Measurements from ENCODE around the gene TMCC1.
A peak's percentile ranks its signal among the peaks of the same experiment; 100 is the strongest.

The TMCC1 gene

GRCh38 chr3:129917423-129918007 is 24.0 kb upstream of the TMCC1 start:
- TF ChIP-seq GATA3 (IDR thresholded peaks at IDR 0.05; ENCODE audit: low read depth, low read length) (no peak), GATA2 (IDR thresholded peaks at IDR 0.05; ENCODE audit: low read depth, low read length) (no peak)

DNA sequence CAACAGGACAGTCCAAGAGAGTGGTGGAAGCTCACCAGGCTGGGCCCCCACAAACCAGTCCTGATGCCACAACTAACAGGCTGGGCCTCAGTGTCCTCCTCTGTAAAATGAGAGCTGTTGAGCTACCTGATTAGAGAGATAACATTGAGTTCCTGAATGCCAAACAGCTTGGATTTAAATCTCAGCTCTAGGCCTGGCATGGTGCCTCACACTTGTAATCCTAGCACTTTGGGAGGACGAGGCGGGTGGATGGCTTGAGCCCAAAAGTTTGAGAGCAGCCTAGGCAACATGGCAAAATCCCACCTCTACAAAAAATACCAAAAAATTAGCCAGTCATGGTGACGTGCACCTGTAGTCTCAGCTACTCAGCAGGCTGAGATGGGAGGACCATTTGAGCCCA is 20.1 kb upstream of the TMCC1 start:
- TF ChIP-seq GATA3 (IDR thresholded peaks at IDR 0.05; ENCODE audit: low read depth, low read length), result no peak
- TF ChIP-seq GATA2 (IDR thresholded peaks at IDR 0.05; ENCODE audit: low read depth, low read length), result no peak

DNA sequence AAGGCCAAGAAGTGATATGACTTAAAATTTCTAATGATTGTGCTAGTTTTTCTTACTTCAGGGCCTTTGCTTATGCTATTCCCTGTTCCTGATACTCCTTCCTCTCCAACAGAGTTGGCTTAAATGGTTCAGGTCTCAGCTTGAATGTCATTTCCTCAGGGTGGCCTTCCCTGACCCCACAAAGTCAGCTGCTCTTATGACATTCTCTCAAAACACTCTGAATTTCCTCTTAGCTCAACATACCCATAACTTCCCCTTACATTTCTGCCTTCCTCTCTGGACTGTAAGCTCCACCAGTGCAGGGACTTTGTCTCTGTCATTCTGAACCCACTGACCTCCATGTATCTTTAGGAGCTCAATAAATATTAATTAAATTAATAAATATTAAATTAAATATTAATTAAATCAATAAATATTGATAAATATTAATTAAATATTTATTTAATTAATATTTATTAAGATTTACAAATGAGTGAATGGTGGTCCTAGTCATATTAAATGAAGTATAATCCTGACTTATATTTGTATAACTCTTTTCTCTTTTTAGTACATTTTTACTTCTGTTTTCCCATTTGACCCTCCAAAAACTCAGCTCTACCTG is 17.9 kb upstream of the TMCC1 start:
- no peak for TF ChIP-seq GATA2 (IDR thresholded peaks at IDR 0.05; ENCODE audit: low read depth, low read length)

DNA sequence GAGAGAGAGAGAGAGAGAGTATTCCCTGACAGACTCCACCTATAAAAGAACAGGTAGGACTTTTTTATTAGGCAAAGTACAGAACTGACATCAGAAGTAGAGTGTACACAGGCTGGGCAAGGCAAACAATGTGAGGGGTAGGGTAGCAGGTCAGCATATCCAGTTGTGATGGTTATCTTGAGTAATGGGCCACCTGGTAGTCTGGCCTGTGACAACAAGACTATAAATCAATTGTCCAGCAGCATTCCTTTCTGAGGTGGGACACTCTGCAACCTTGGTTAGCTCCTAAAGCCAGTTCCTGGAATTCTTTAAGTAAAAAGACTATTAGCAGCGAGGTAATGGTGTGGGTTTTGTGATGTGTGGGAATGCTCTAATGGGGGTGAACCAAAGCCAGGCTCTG is 14.9 kb upstream of the TMCC1 start:
- TF ChIP-seq GATA3 (IDR thresholded peaks at IDR 0.05; ENCODE audit: low read depth, low read length), result no peak
- peak; percentile 77 for TF ChIP-seq GATA2 (IDR thresholded peaks at IDR 0.05; ENCODE audit: low read depth, low read length)

DNA sequence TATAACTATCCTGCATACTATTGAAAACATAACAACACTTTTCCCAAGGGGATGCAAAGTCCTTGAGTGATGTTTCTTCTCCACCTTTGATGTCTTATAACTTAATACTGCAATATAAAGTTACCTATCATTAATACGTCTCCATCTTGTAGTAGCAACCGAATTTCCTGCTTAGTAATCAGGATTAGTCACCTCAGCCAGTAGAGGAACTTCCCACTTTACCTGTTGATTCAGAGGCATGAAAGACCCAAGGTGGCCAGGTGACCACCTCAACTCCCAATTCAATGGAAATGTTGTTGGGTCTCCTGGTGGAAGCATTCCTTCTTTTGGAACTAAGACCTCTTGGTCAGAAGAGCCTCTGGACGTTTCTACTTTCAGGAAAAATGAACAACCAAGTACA is 3.5 kb upstream of the TMCC1 start:
- TF ChIP-seq GATA3 (IDR thresholded peaks at IDR 0.05; ENCODE audit: low read depth, low read length), result no peak
- no peak for TF ChIP-seq GATA2 (IDR thresholded peaks at IDR 0.05; ENCODE audit: low read depth, low read length)

DNA sequence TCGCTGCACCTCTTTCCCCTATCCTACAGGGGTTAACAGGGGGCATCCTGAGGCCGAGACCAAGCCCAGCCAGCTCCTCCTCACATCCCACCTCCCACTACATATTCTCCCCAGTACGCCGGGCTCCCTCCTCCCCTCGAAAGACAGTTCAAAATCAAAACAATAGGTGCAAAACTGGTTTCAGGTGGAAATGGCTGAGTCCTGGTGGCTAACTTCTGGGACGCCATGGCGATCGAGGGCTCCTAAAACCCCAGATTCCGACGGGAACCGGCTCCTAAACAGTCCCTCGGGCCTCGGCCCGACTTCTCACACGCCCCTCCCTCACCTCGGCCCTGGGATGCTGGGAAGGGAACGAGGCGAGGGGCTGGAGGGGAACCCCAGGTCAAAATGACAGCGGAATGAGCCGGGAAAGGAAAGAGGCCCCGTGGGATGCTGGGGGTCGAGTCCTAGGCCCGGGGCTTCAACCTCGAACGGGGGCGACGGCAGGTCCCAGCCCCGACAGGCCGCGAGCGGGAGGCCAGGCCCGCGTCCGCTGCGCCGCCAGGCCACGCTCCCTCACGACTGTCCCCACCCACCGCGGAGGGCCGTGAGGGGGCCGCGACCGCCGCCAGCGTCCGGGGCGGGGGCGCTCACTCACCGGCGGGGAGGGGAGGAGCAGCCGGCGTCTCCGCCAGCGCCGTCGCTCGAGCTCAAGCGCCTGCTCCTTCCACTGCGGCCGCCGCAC is 492 bp downstream of the TMCC1 start:
- TF ChIP-seq GATA3 (IDR thresholded peaks at IDR 0.05; ENCODE audit: low read depth, low read length) (no peak), GATA2 (IDR thresholded peaks at IDR 0.05; ENCODE audit: low read depth, low read length) (no peak)

DNA sequence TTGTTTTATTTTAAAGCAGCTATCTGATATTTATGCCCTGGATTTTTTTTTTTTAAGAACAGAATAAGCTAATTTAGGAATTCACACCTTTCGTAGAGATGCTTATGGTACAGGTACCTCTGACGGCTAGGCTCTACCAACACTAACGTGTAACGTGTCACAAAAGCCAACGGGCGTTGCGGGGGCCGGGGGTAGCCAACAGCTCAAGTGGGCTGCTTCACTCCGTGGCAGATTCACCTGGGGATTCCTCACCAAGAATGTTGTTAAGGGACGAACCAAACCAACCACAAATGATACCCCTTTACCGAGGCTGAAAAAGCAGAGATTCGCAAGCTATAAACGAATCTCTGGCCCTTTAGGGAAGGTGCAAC is 1.0 kb downstream of the TMCC1 start:
- TF ChIP-seq GATA3 (IDR thresholded peaks at IDR 0.05; ENCODE audit: low read depth, low read length), result no peak
- TF ChIP-seq GATA2 (IDR thresholded peaks at IDR 0.05; ENCODE audit: low read depth, low read length), result no peak

- TF ChIP-seq GATA2 (IDR thresholded peaks at IDR 0.05; ENCODE audit: low read depth, low read length) (no peak), GATA3 (IDR thresholded peaks at IDR 0.05; ENCODE audit: low read depth, low read length) (no peak)
These were observed 2.6 kb downstream of the TMCC1 start for GRCh38 chr3:129890891-129891290.

GRCh38 chr3:129890125-129890524 is 3.4 kb downstream of the TMCC1 start:
- TF ChIP-seq GATA2 (IDR thresholded peaks at IDR 0.05; ENCODE audit: low read depth, low read length) (no peak), GATA3 (IDR thresholded peaks at IDR 0.05; ENCODE audit: low read depth, low read length) (no peak)

DNA sequence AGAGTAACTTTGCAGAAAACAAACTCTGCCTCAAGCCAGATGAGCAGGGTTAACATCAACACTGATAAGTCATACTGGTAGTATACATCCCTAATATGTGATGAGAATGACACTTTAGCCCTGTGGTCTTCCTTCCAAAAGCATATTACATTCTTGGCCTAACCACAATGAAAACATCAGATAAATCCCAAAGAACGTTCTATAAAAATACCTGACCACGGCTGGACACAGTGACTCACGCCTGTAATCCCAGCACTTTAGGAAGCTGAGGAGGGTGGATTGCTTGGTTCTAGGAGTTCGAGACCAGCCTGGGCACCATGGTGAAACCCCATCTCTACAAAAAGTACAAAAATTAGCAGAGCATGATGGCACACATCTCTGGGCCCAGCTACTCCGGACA is 4.7 kb downstream of the TMCC1 start:
- no peak for TF ChIP-seq GATA2 (IDR thresholded peaks at IDR 0.05; ENCODE audit: low read depth, low read length)
- no peak for TF ChIP-seq GATA3 (IDR thresholded peaks at IDR 0.05; ENCODE audit: low read depth, low read length)

GRCh38 chr3:129881261-129881660 is 12.2 kb downstream of the TMCC1 start:
- TF ChIP-seq GATA3 (IDR thresholded peaks at IDR 0.05; ENCODE audit: low read depth, low read length), result no peak
- TF ChIP-seq GATA2 (IDR thresholded peaks at IDR 0.05; ENCODE audit: low read depth, low read length), result no peak

GRCh38 chr3:129878355-129878754 is 15.2 kb downstream of the TMCC1 start:
- TF ChIP-seq GATA2 (IDR thresholded peaks at IDR 0.05; ENCODE audit: low read depth, low read length) (no peak), GATA3 (IDR thresholded peaks at IDR 0.05; ENCODE audit: low read depth, low read length) (no peak)

GRCh38 chr3:129868912-129869311 is 24.6 kb downstream of the TMCC1 start:
- TF ChIP-seq GATA2 (IDR thresholded peaks at IDR 0.05; ENCODE audit: low read depth, low read length) (no peak), GATA3 (IDR thresholded peaks at IDR 0.05; ENCODE audit: low read depth, low read length) (no peak)

DNA sequence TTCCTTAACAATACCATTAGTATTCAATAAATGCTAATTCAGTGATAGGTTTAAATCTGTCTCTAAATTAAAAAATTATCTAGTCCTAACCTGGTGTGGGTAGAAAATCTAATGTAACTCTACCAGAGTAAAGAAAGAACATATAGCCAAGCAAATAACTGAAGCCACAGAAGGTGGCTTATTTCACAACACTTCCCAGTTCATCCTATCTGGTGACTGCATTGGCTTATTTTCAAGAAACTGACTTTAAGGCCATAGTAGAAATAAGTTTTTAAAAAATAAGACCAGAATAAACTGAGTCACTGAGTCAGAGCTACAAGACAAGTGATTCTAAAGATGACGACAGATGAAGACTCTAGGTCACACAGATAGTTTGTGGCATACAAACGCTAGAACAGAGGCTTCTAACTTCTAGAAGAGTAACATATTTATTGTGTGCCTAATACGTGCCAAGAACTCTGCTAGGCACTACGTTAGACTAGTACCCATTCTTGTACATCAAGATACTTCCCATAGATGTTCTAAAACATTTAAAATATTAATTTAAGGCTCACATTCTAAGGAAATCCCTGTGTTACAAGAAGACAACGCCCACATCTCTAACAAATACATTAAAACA is 25.9 kb downstream of the TMCC1 start:
- TF ChIP-seq GATA3 (IDR thresholded peaks at IDR 0.05; ENCODE audit: low read depth, low read length), result no peak
- TF ChIP-seq GATA2 (IDR thresholded peaks at IDR 0.05; ENCODE audit: low read depth, low read length), result no peak

GRCh38 chr3:129865806-129866205 is 27.7 kb downstream of the TMCC1 start:
- TF ChIP-seq GATA3 (IDR thresholded peaks at IDR 0.05; ENCODE audit: low read depth, low read length) (no peak), GATA2 (IDR thresholded peaks at IDR 0.05; ENCODE audit: low read depth, low read length) (no peak)

Data from SH-SY5Y (cell line).